ENCODE data around the gene EIF4B.

EIF4B gene

GRCh38 chr12:52976574-52977071 lies 29.6 kb upstream of the EIF4B start:
- Histone ChIP-seq H4K20me1 (ENCODE audit: insufficient read depth, low read length) (no peaks in the 10 kb centered on the region; the same call in 1 of the 2 replicates), H3K4me3 (ENCODE audit: low read depth in 1 of 2, low read length in 2 of 2) (no peak overlapping the region), H3K79me2 (ENCODE audit: insufficient read depth, low read length) (no peaks in the 10 kb centered on the region), H3K36me3 (ENCODE audit: insufficient read depth, low read length) (no peaks in the 10 kb centered on the region), H3K4me1 (ENCODE audit: insufficient read depth, low read length) (no peaks in the 10 kb centered on the region), H3K27me3 (ENCODE audit: insufficient read depth, low read length, poor library complexity) (peaks cover 7% of the 10 kb centered on the region), H3K9me3 (ENCODE audit: insufficient read depth, low read length, severe bottlenecking) (no peaks in the 10 kb centered on the region), H3K4me2 (ENCODE audit: insufficient read depth, low read length) (no peak overlapping the region), H2AFZ (ENCODE audit: low read depth, low read length) (no peak overlapping the region), H3K9ac (ENCODE audit: low read depth, low read length) (no peak overlapping the region), H3K27ac (ENCODE audit: low read length) (no peak overlapping the region)
- ATAC-seq (ENCODE audit: insufficient read depth, low read depth) (no peak), DNase-seq (no peak)
- TF ChIP-seq EZH2 (IDR thresholded peaks at IDR 0.05; ENCODE audit: borderline replicate concordance, low read depth, low read length, severe bottlenecking) (no peak), CTCF (IDR thresholded peaks at IDR 0.05; ENCODE audit: borderline replicate concordance, extremely low read depth, low read length, poor library complexity, severe bottlenecking) (no peak)

GRCh38 chr12:52977170-52977569 lies 29.1 kb upstream of the EIF4B start:
- Histone ChIP-seq H2AFZ (ENCODE audit: low read depth, low read length) (no peak overlapping the region), H3K27me3 (ENCODE audit: insufficient read depth, low read length, poor library complexity) (peaks cover 7% of the 10 kb centered on the region), H3K27ac (ENCODE audit: low read length) (no peak overlapping the region), H3K36me3 (ENCODE audit: insufficient read depth, low read length) (no peaks in the 10 kb centered on the region), H4K20me1 (ENCODE audit: insufficient read depth, low read length) (no peaks in the 10 kb centered on the region; the same call in 1 of the 2 replicates), H3K4me1 (ENCODE audit: insufficient read depth, low read length) (no peaks in the 10 kb centered on the region), H3K79me2 (ENCODE audit: insufficient read depth, low read length) (no peaks in the 10 kb centered on the region), H3K9ac (ENCODE audit: low read depth, low read length) (no peak overlapping the region), H3K4me2 (ENCODE audit: insufficient read depth, low read length) (no peak overlapping the region), H3K9me3 (ENCODE audit: insufficient read depth, low read length, severe bottlenecking) (no peaks in the 10 kb centered on the region), H3K4me3 (ENCODE audit: low read depth in 1 of 2, low read length in 2 of 2) (no peak overlapping the region)
- TF ChIP-seq CTCF (IDR thresholded peaks at IDR 0.05; ENCODE audit: borderline replicate concordance, extremely low read depth, low read length, poor library complexity, severe bottlenecking) (no peak), EZH2 (IDR thresholded peaks at IDR 0.05; ENCODE audit: borderline replicate concordance, low read depth, low read length, severe bottlenecking) (no peak)
- DNase-seq (no peak), ATAC-seq (ENCODE audit: insufficient read depth, low read depth) (no peak)

- DNase-seq (no peak), ATAC-seq (ENCODE audit: insufficient read depth, low read depth) (no peak)
- Histone ChIP-seq H3K27me3 (ENCODE audit: insufficient read depth, low read length, poor library complexity) (peaks cover 7% of the 10 kb centered on the region), H3K36me3 (ENCODE audit: insufficient read depth, low read length) (no peaks in the 10 kb centered on the region), H2AFZ (ENCODE audit: low read depth, low read length) (no peak overlapping the region), H3K4me2 (ENCODE audit: insufficient read depth, low read length) (no peak overlapping the region), H3K27ac (ENCODE audit: low read length) (no peak overlapping the region), H3K9ac (ENCODE audit: low read depth, low read length) (no peak overlapping the region), H3K9me3 (ENCODE audit: insufficient read depth, low read length, severe bottlenecking) (no peaks in the 10 kb centered on the region), H3K4me3 (ENCODE audit: low read depth in 1 of 2, low read length in 2 of 2) (no peak overlapping the region), H3K79me2 (ENCODE audit: insufficient read depth, low read length) (no peaks in the 10 kb centered on the region), H4K20me1 (ENCODE audit: insufficient read depth, low read length) (no peaks in the 10 kb centered on the region; the same call in 1 of the 2 replicates), H3K4me1 (ENCODE audit: insufficient read depth, low read length) (no peaks in the 10 kb centered on the region)
- TF ChIP-seq CTCF (IDR thresholded peaks at IDR 0.05; ENCODE audit: borderline replicate concordance, extremely low read depth, low read length, poor library complexity, severe bottlenecking), result no peak
- TF ChIP-seq EZH2 (IDR thresholded peaks at IDR 0.05; ENCODE audit: borderline replicate concordance, low read depth, low read length, severe bottlenecking), result no peak
Observed at GRCh38 chr12:52980096-52980649, 26.1 kb upstream of the EIF4B start.
